ENCODE results near the gene TP53RK.

DNA sequence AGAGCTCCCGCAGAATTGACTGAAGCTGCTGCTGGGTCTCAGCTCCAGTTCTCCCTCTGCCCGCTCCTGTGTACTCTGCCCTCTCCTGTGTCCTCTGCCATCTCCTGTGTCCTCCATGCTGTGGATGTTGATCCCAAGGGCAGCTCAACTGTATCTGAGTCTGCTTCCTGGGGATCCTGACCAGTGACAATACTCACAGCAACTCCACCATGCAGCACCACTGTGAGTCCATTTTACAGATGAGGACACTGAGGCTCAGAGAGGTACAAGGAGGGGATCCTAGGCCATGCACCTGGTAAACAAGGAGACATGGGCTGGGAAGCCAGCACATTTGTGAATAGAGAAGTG lies 8.6 kb downstream of the TP53RK start:
- no peak for TF ChIP-seq POLR2A (IDR thresholded peaks at IDR 0.05; ENCODE audit: low read depth, low read length)
- TF ChIP-seq POLR2AphosphoS5 (IDR thresholded peaks at IDR 0.05; ENCODE audit: low read depth, low read length): no peak
- no peak for TF ChIP-seq PAX5 (IDR thresholded peaks at IDR 0.05; ENCODE audit: insufficient read depth, low read length, severe bottlenecking)
- no peak for TF ChIP-seq TAF1 (IDR thresholded peaks at IDR 0.05; ENCODE audit: low read depth, low read length)
- no peak for TF ChIP-seq POU2F2 (IDR thresholded peaks at IDR 0.05; ENCODE audit: low read depth, low read length)
- no peak for TF ChIP-seq SPI1 (IDR thresholded peaks at IDR 0.05; ENCODE audit: low read depth, low read length)
